HG03039 (cell line): ENCODE data around the gene MISP3.

Source experiments
- ATAC-seq: cut with Tn5 transposase; IDR thresholded peaks from one replicate; pipeline ENCODE4 v1.9.1; 2021; ENCODE audit warnings: mild to moderate bottlenecking, moderate library complexity; ENCODE audit not compliant: unreplicated experiment

The MISP3 gene

DNA sequence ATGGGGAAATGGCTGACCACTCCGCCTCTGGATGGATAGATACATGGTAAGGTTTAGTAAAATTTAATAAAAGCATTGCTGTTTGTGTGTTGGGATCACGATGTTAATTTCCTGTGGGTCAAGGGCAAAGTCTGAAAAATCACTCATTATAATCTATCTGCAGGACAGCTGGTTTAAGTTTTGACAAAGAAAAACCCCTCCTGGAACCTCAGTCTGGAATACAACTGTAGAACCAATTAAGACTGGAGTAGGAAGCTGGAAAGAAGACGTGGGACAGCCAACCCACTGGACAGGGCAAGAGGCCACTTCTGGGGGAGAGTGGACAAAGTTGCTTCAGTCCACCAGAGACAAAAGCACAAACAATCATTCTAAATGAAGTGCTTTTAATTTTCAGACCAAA, 46.6 kb downstream of the MISP3 start:
- ATAC-seq: no peak

DNA sequence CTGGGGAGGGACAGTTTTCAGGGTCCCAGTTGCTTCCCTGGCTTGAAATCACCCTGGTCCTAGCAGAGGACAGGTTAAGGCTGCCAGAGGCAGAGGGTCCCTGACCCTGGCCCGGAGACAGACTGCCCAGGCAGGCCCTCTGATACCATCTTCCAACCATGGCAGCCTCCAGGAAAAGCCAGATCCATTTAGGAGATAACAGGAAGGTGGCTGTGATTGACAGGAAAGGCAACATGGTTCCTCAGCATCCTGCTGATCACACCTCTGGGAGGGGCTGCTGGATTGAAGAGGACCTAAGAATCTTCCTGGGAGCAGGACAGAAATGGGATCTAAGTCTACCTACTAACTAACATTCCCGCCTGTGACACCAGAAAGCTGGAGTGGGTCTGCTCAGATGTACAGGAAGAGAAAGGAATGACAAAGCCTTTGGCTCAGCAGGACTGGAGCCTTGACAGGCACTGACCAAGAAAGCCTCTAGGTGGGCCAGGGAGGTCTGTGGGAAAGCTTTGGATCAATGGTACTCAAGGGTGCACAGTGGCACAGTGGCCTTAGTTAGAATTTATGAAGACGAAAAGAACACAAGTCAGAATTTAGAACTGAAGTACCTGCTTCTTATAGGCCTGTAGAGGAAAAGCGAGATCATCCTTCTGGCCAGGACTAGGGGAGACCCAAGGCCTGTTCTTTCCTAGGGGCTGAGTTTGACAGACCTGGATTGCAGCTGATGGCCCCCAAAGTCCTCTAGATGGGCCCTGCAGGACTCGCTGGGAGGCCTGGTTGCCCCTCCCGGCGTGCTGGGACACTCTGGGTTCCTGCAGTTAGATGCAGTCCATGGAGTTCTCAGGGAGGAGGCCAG, 47.3 kb downstream of the MISP3 start:
- ATAC-seq: no peak

DNA sequence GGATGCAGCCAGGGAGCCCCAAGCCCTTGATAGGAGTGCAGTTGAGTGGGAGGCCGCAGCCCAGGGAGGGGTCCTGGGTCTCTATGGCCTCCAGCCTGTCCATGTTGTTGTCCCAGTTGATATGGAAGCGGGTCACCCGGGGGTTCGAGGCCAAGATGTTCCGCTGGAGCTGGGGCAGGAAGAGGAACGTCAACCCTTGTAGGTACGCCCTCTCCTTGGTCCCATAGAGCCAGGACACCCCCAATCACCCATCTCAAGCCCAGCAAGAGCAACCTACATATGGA, 47.9 kb downstream of the MISP3 start:
- ATAC-seq: no peak

DNA sequence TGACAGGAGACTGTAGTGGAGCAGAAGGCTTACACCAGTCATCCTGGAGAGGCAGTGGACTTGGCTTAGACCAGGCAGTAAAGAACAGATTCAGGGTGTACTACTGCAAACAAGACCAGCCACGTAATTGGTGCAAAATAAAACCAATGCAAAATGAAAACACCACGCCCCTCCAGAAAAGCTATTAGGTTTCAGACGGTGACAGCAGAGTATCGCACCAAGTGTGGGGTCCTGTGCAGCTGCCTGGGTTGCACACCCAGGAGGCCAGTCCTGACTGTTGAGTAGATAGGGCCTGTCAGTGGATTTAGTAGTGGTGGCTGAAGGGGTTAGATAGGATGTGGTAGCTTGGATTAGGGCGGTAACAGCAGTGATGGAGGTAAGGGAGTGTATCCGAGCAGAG, 50.3 kb downstream of the MISP3 start:
- no peak for ATAC-seq
